Epithelial cell of prostate (primary cell): ENCODE measurements around the gene FRAT1.
"Not testable (repeated sequence)": the region's sequence is repeated elsewhere in the genome, so short reads cannot be mapped to it uniquely, and the experiment has no call there.

ENCODE experiments used
- DNase-seq: peaks from one replicate; pipeline ENCODE4 v3.0.0-alpha.2; 2011; ENCODE audit warnings: low read depth, low spot score
- H3K27ac ChIP-seq: fragments of 450-650 bp; 2 replicates; pipeline ENCODE4 v1.5.1; 2017; ENCODE audit warnings: mild to moderate bottlenecking

Gene FRAT1

GRCh38 chr10:97318772-97319651, at the start of gene FRAT1:
Gene FRAT1, plus strand, starts transcription at chr10:97319271. Its CDS starts 183 bp downstream, at chr10:97319454.
- DNase-seq: peak; percentile 81
- H3K27ac ChIP-seq: peak within 1 kb of the TSS; percentile 69

GRCh38 chr10:97270523-97271154, 48.4 kb upstream of the FRAT1 start:
- H3K27ac ChIP-seq: no peak overlapping the region
- DNase-seq: no peak

- H3K27ac ChIP-seq: no peak overlapping the region
- no peak for DNase-seq
These were observed 45.4 kb upstream of the FRAT1 start for GRCh38 chr10:97273700-97274099.

- no peak for DNase-seq
- no peak overlapping the region for H3K27ac ChIP-seq
These were observed 44.2 kb upstream of the FRAT1 start for GRCh38 chr10:97274828-97275227.

GRCh38 chr10:97277551-97277950, 41.5 kb upstream of the FRAT1 start:
- no peak for DNase-seq
- no peak overlapping the region for H3K27ac ChIP-seq

GRCh38 chr10:97278491-97278989, 40.5 kb upstream of the FRAT1 start:
- no peak overlapping the region for H3K27ac ChIP-seq

GRCh38 chr10:97279121-97279815, 39.8 kb upstream of the FRAT1 start:
- DNase-seq: no peak
- H3K27ac ChIP-seq: peak overlapping the region; percentile 14

More at GRCh38 chr10:97278491-97278989, 40.5 kb upstream of the FRAT1 start:
- DNase-seq: no peak

GRCh38 chr10:97280783-97281182, 38.3 kb upstream of the FRAT1 start:
- DNase-seq: no peak
- H3K27ac ChIP-seq: no peak overlapping the region

- not testable (repeated sequence) for DNase-seq, H3K27ac ChIP-seq
These were observed 29.0 kb upstream of the FRAT1 start for GRCh38 chr10:97290076-97290475.

- DNase-seq: not testable (repeated sequence)
These were observed 28.3 kb upstream of the FRAT1 start for GRCh38 chr10:97290576-97291356.

GRCh38 chr10:97291357-97292096, 27.5 kb upstream of the FRAT1 start:
- peak overlapping the region; percentile 86 for H3K27ac ChIP-seq

More at GRCh38 chr10:97290576-97291356, 28.3 kb upstream of the FRAT1 start:
- H3K27ac ChIP-seq: peak overlapping the region; percentile 86

GRCh38 chr10:97292097-97292861, 26.8 kb upstream of the FRAT1 start, which contains the start of gene ARHGAP19:
Gene ARHGAP19, minus strand, starts transcription at chr10:97292637. Its CDS starts 10 bp downstream, at chr10:97292627.
- peak within 1 kb of the TSS; percentile 86 for H3K27ac ChIP-seq
- peak; percentile 86 for DNase-seq

More at GRCh38 chr10:97291357-97292096, 27.5 kb upstream of the FRAT1 start:
- no peak for DNase-seq

- H3K27ac ChIP-seq: no peak overlapping the region
These were observed 26.2 kb upstream of the FRAT1 start for GRCh38 chr10:97292862-97293198.

GRCh38 chr10:97297556-97298222, 21.4 kb upstream of the FRAT1 start:
- no peak for DNase-seq
- no peak overlapping the region for H3K27ac ChIP-seq

More at GRCh38 chr10:97292862-97293198, 26.2 kb upstream of the FRAT1 start:
- no peak for DNase-seq

- H3K27ac ChIP-seq: no peak overlapping the region
- no peak for DNase-seq
These were observed 20.9 kb upstream of the FRAT1 start for GRCh38 chr10:97298223-97298571.

GRCh38 chr10:97300980-97301379, 18.1 kb upstream of the FRAT1 start:
- no peak overlapping the region for H3K27ac ChIP-seq
- no peak for DNase-seq

- H3K27ac ChIP-seq: no peak overlapping the region
- no peak for DNase-seq
These were observed 16.8 kb upstream of the FRAT1 start for GRCh38 chr10:97302088-97302791.
